H1 (cell line): Measurements from ENCODE around the gene CRB2. TPM values are rescaled to one million over a fixed set of nuclear protein-coding genes. Genes with fewer than 3 reads are reported as not detected.

Experiments
- CBX5 ChIP-seq: fragments of 300-800, 300-1000 bp; sonication (generic); IDR thresholded peaks from 2 replicates; pipeline ENCODE4 v1.7.1; 2016; ENCODE audit warnings: antibody characterized with exemption, low read length, low read depth
- CHD1 ChIP-seq: IDR thresholded peaks from 2 replicates; pipeline ENCODE4 v1.6.1; 2012; ENCODE audit warnings: low read depth, low read length, improper control_type of control experiment
- EP300 ChIP-seq, 2 experiments: IDR thresholded peaks; 1 replicate in 1 of 2; 2 replicates in 1 of 2; pipeline ENCODE4 v1.6.1; 2011 to 2012; ENCODE audit warnings: low read depth in 2 of 2, low read length in 2 of 2, mild to moderate bottlenecking in 2 of 2, borderline replicate concordance in 1 of 2, inconsistent platforms in 1 of 2, moderate library complexity in 1 of 2
- NRF1 ChIP-seq: IDR thresholded peaks from 2 replicates; pipeline ENCODE4 v1.6.1; 2011; ENCODE audit warnings: mild to moderate bottlenecking, low read depth, low read length, improper control_type of control experiment
- RBBP5 ChIP-seq: IDR thresholded peaks from 2 replicates; pipeline ENCODE4 v1.7.1; 2012; ENCODE audit warnings: low read depth, mild to moderate bottlenecking, inconsistent platforms, low read length, moderate library complexity, borderline replicate concordance
- SAP30 ChIP-seq: fragments of 300-600 bp; sonication (generic); IDR thresholded peaks from 2 replicates; pipeline ENCODE4 v1.7.1; 2012; ENCODE audit warnings: low read length, moderate library complexity, mild to moderate bottlenecking, inconsistent platforms; ENCODE audit not compliant: insufficient read depth, insufficient replicate concordance
- SP1 ChIP-seq: IDR thresholded peaks from 2 replicates; pipeline ENCODE4 v1.6.1; 2011; ENCODE audit warnings: low read depth, low read length
- SRF ChIP-seq: IDR thresholded peaks from 2 replicates; pipeline ENCODE4 v1.6.1; 2011; ENCODE audit warnings: mild to moderate bottlenecking, low read depth, low read length, moderate library complexity
- SUZ12 ChIP-seq: fragments of 200-600 bp; sonication (generic); IDR thresholded peaks from 2 replicates; pipeline ENCODE4 v1.6.1; 2012; ENCODE audit warnings: mild to moderate bottlenecking, inconsistent platforms, low read length, moderate library complexity, mixed read lengths
- TAF1 ChIP-seq: IDR thresholded peaks from 2 replicates; pipeline ENCODE4 v1.6.1; 2011; ENCODE audit warnings: mild to moderate bottlenecking, low read depth, low read length
- TEAD4 ChIP-seq: IDR thresholded peaks from 2 replicates; pipeline ENCODE4 v1.6.1; 2012; ENCODE audit warnings: low read depth, low read length, inconsistent platforms, mixed read lengths
- polyA plus RNA-seq, 7 experiments: library from polyadenylated mRNA; depleted of rRNA in 3 of 7; stranded (reverse) in 5 of 7; unstranded in 2 of 7; fragments of >200 nt in 5 of 7; fragments of 200-250 nt in 2 of 7; gene quantifications; 1 replicate in 5 of 7; 2 replicates in 1 of 7; 4 replicates in 1 of 7; pipeline versions ENCODE4 v1.2.1 to v1.2.3, GENCODE V29; 2011 to 2013; ENCODE audit warnings: missing spikeins in 2 of 7, mixed read lengths in 2 of 7
- total RNA-seq: library from RNA; stranded (reverse); fragmentation: NEBNext Ultra II Directional; extraction: Animal tissue kit (Norgen Biotek cat#: 25700); gene quantifications from 2 replicates; pipeline ENCODE4 v1.2.1, GENCODE V29; 2021
- TF ChIP-seq, protein P1 (sequence below): IDR thresholded peaks from 2 replicates; pipeline ENCODE4 v1.6.1; 2012; ENCODE audit warnings: low read length, inconsistent platforms

CRB2 gene
- total and polyA plus RNA-seq, 2 of the 8 experiments (the other 6 are each of a cell fraction or from before 2014, with no cell fraction given), result 4.0 to 8.4 TPM

DNA sequence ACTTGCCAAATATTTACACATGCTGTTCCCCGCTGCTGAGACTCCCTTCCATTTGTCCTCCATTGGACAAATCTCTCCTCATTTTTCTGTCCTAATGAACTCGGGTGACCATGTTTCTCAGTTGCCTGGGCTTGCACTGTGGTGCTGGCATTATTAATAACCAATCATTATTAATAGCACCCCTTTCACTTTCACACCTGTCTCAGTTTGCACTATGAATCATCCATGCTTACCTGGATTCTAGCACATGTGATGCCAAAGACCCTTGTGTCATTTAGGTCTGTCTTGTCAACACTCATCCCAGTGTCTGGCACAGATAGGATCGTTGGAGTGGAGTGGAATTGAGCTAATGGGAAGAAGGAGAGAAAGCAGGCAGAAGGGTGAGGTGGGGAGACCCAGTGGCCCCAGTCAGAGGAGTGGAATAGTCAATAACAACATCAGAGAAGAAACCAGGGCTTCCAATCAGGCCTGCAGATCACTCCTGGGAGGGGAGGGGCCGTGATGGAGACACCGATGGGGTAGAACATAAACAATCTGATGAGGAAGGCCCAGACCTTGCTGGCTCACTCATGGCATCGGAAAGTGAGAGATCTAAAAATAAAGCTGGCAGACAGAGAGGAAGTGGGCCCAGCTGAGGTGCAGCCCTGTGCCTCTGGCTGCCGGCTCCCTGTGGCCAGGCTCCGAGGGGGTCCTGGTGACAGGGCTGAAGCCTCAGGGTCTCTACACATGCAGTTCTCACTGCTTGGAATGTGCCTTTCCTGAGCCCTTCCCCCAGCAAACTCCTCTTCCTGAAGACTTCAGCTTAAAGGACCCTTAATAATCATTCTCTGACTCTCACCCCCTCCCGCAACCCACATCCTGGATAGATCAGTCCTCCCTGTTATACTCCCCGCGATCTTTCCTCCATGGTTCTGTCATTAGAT is 33.5 kb upstream of the CRB2 start (continued):
- TF ChIP-seq, protein P1, sequence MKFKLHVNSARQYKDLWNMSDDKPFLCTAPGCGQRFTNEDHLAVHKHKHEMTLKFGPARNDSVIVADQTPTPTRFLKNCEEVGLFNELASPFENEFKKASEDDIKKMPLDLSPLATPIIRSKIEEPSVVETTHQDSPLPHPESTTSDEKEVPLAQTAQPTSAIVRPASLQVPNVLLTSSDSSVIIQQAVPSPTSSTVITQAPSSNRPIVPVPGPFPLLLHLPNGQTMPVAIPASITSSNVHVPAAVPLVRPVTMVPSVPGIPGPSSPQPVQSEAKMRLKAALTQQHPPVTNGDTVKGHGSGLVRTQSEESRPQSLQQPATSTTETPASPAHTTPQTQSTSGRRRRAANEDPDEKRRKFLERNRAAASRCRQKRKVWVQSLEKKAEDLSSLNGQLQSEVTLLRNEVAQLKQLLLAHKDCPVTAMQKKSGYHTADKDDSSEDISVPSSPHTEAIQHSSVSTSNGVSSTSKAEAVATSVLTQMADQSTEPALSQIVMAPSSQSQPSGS, result no peak
- TF ChIP-seq SAP30 (no peak), CHD1 (no peak), EP300 (IDR thresholded peaks at IDR 0.05; ENCODE audit: borderline replicate concordance in 1 of 2, low read depth in 2 of 2, low read length in 2 of 2) (no peak), NRF1 (no peak), TAF1 (0 out of 2 replicates have a peak, but pooled peaks have one; percentile 30), TEAD4 (peak; percentile 68), CBX5 (no peak), SUZ12 (no peak), RBBP5 (peak; percentile 78; the same call in 1 of the 2 replicates), SRF (no peak), SP1 (0 out of 2 replicates have a peak, but pooled peaks have one; percentile 51)
